Hair follicular keratinocyte (primary cell): ENCODE results near the gene ANKRD52. TPM values are rescaled to one million over a fixed set of nuclear protein-coding genes. Genes with fewer than 3 reads are reported as not detected.

Experiments
- total RNA-seq: library from RNA; depleted of rRNA; stranded (reverse); fragments of >200 nt; gene quantifications from 2 replicates; pipeline ENCODE4 v1.2.3, GENCODE V29; 2015

The ANKRD52 gene
- 11.9 and 14.2 TPM in 2 replicates for total RNA-seq

GRCh38 chr12:56258068-56258819 lies at the start of gene ANKRD52:
Gene ANKRD52, minus strand, starts transcription at chr12:56258384. Its CDS starts 115 bp downstream, at chr12:56258269.

GRCh38 chr12:56299853-56300643 lies 41.9 kb upstream of the ANKRD52 start, which contains the start of gene CS:
Gene CS, minus strand, starts transcription at chr12:56300330. Its CDS starts 129 bp downstream, at chr12:56300201.

GRCh38 chr12:56266693-56267442 lies 8.7 kb upstream of the ANKRD52 start, which contains the start of gene COQ10A:
Gene COQ10A, plus strand, starts transcription at chr12:56266942. Its CDS starts 177 bp downstream, at chr12:56267119.

GRCh38 chr12:56229916-56230431 lies 28.2 kb downstream of the ANKRD52 start, which contains the start of gene SLC39A5:
Gene SLC39A5, plus strand, starts transcription at chr12:56230051. Its CDS starts 1,224 bp downstream, at chr12:56231275.

GRCh38 chr12:56224102-56224701 lies 34.0 kb downstream of the ANKRD52 start, which contains the start of gene NABP2:
Gene NABP2, plus strand, starts transcription at chr12:56224342. Its CDS starts 515 bp downstream, at chr12:56224857.

GRCh38 chr12:56221757-56222530 lies 36.2 kb downstream of the ANKRD52 start, which contains the start of gene RNF41:
Gene RNF41, minus strand, starts transcription at chr12:56221922. Its CDS starts 7,875 bp downstream, at chr12:56214047.

GRCh38 chr12:56189099-56189917 lies 68.9 kb downstream of the ANKRD52 start, which contains the start of gene SMARCC2:
Gene SMARCC2, minus strand, starts transcription at chr12:56189483. Its CDS starts 22 bp downstream, at chr12:56189461.

Other genes with a start within 250 kb of the ANKRD52 start
- 0.94 and 2.2 TPM in 2 replicates for gene IKZF4, start 237.3 kb downstream of the ANKRD52 start, total RNA-seq
- 1,053 and 1,704 TPM in 2 replicates for gene RPS26, start 216.5 kb downstream of the ANKRD52 start, total RNA-seq
- 6.2 and 14.0 TPM in 2 replicates for gene ERBB3, start 178.2 kb downstream of the ANKRD52 start, total RNA-seq
- 183 and 356 TPM in 2 replicates for gene PA2G4, start 153.8 kb downstream of the ANKRD52 start, total RNA-seq
- 4,093 and 5,143 TPM in 2 replicates for gene RPL41, start 141.8 kb downstream of the ANKRD52 start, total RNA-seq
- gene ZC3H10, start 140.1 kb downstream of the ANKRD52 start, total RNA-seq, result 0.62 and 3.8 TPM in 2 replicates
- gene ESYT1, start 130.1 kb downstream of the ANKRD52 start, total RNA-seq, result 176 and 198 TPM in 2 replicates
- 41.4 and 72.2 TPM in 2 replicates for gene MYL6B, start 105.8 kb downstream of the ANKRD52 start, total RNA-seq
- gene MYL6, start 100.0 kb downstream of the ANKRD52 start, total RNA-seq, result 1,992 and 2,124 TPM in 2 replicates
- gene SMARCC2, start 68.9 kb downstream of the ANKRD52 start, total RNA-seq, result 18.7 and 24.4 TPM in 2 replicates
- gene RNF41, start 36.5 kb downstream of the ANKRD52 start, total RNA-seq, result 37.4 and 58.7 TPM in 2 replicates
- 33.0 and 54.3 TPM in 2 replicates for gene NABP2, start 34.0 kb downstream of the ANKRD52 start, total RNA-seq
- not detected in 2 replicates for gene SLC39A5, start 28.3 kb downstream of the ANKRD52 start, total RNA-seq
- gene COQ10A, start 8.6 kb upstream of the ANKRD52 start, total RNA-seq, result 4.8 TPM in 2 replicates
- 106 and 130 TPM in 2 replicates for gene CS, start 41.9 kb upstream of the ANKRD52 start, total RNA-seq
- gene CNPY2, start 57.6 kb upstream of the ANKRD52 start, total RNA-seq, result 85.5 and 113 TPM in 2 replicates
- 9.7 and 17.5 TPM in 2 replicates for gene PAN2, start 75.6 kb upstream of the ANKRD52 start, total RNA-seq
- 2.7 and 5.5 TPM in 2 replicates for gene IL23A, start 80.5 kb upstream of the ANKRD52 start, total RNA-seq
- 40.0 and 64.2 TPM in 2 replicates for gene STAT2, start 101.7 kb upstream of the ANKRD52 start, total RNA-seq
- not detected in 2 replicates for gene APOF, start 104.5 kb upstream of the ANKRD52 start, total RNA-seq
- gene TIMELESS, start 191.0 kb upstream of the ANKRD52 start, total RNA-seq, result 9.2 and 23.6 TPM in 2 replicates
- gene MIP, start 196.3 kb upstream of the ANKRD52 start, total RNA-seq, result not detected in 2 replicates
- gene SPRYD4, start 210.2 kb upstream of the ANKRD52 start, total RNA-seq, result 1.1 and 1.7 TPM in 2 replicates
- gene GLS2, start 229.8 kb upstream of the ANKRD52 start, total RNA-seq, result 0.86 and 2.1 TPM in 2 replicates